Osteoblast (primary cell): ENCODE measurements around the gene ARHGEF17. TPM values are rescaled to one million over a fixed set of nuclear protein-coding genes. Genes with fewer than 3 reads are reported as not detected.
A peak's percentile ranks its signal among the peaks of the same experiment; 100 is the strongest.

ENCODE experiments used
- DNase-seq: peaks from one replicate; pipeline ENCODE4 v3.0.0; 2011; ENCODE audit warnings: low spot score, mixed read lengths; ENCODE audit not compliant: insufficient read length; ENCODE audit errors: missing footprints
- H2AFZ ChIP-seq: 2 replicates; pipeline ENCODE4 v1.6.0; 2011; ENCODE audit warnings: mild to moderate bottlenecking, low read length
- H3K27ac ChIP-seq: 2 replicates; pipeline ENCODE4 v1.5.1; 2011; ENCODE audit warnings: mild to moderate bottlenecking, low read depth, low read length, moderate library complexity
- H3K27me3 ChIP-seq: 2 replicates; pipeline ENCODE4 v1.6.0; 2012; ENCODE audit warnings: mild to moderate bottlenecking, control low read depth, inconsistent platforms, low read length, moderate library complexity; ENCODE audit not compliant: insufficient read depth
- H3K36me3 ChIP-seq: 2 replicates; pipeline ENCODE4 v1.5.1; 2011; ENCODE audit warnings: mild to moderate bottlenecking, low read length, control low read depth, moderate library complexity; ENCODE audit not compliant: insufficient read depth
- H3K4me1 ChIP-seq: 2 replicates; pipeline ENCODE4 v1.5.1; 2011; ENCODE audit warnings: mild to moderate bottlenecking, low read length, control low read depth, moderate library complexity; ENCODE audit not compliant: insufficient read depth
- H3K4me2 ChIP-seq: 2 replicates; pipeline ENCODE4 v1.6.0; 2011; ENCODE audit warnings: mild to moderate bottlenecking, low read length; ENCODE audit not compliant: insufficient read depth
- H3K4me3 ChIP-seq: fragments of 200-600 bp; sonication (generic); 3 replicates; pipeline ENCODE4 v1.5.1; 2012; ENCODE audit warnings: mild to moderate bottlenecking, low read length, inconsistent platforms; ENCODE audit not compliant: insufficient read depth
- H3K79me2 ChIP-seq: 2 replicates; pipeline ENCODE4 v1.6.0; 2012; ENCODE audit warnings: mild to moderate bottlenecking, low read length, control low read depth, inconsistent platforms; ENCODE audit not compliant: insufficient read depth
- H3K9me3 ChIP-seq: 2 replicates; pipeline ENCODE4 v1.5.1; 2011; ENCODE audit warnings: low read depth, low read length, control low read depth
- H4K20me1 ChIP-seq: 2 replicates; pipeline ENCODE4 v1.6.0; 2012; ENCODE audit warnings: mild to moderate bottlenecking, low read length, control low read depth; ENCODE audit not compliant: insufficient read depth
- total RNA-seq: library from RNA; depleted of rRNA; stranded (reverse); fragments of >200 nt; gene quantifications from 2 replicates; pipeline ENCODE4 v1.2.3, GENCODE V29; 2012
- TF ChIP-seq, protein P1 (sequence below): IDR thresholded peaks from 2 replicates; pipeline ENCODE4 v1.5.1; 2011; ENCODE audit warnings: mild to moderate bottlenecking, low read depth, low read length, moderate library complexity; ENCODE audit errors: extremely low read depth

The ARHGEF17 gene
- total RNA-seq, 1 donor: 67.0 TPM

DNA sequence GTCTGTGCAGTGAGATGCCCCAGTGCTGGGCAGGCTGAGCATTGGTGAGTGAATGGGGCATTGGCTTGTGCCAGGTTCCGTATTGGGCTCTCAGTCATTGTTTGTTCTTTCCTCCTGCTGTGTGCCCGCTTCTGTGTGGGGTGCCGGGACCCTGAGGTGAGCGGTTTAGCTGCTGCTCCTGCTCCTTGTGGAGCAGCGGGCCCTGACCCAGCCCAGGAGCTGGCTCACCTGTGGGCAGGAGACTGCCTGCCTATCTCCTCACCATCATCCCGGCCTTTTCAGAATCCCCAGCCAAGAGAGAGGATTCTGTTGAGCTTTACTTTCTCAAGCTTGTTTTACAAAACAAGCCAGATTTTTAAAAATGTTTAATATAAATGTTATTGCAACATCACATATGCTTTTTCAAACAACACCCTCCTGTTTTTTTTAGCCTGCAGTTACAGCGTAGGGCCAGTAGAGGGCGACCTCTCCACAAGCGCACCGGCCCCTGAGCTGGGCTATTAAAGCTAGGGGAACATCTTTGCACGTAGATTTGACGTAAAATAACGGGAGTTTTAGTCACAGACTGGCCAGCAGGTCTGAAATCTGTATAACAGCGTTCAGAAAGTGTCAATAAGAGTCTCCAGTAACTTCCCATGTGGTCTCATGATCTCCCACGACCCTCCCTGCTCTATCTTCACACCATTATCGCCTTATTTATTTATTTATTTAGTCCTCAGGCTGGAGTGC is 43.0 kb downstream of the ARHGEF17 start:
- Histone ChIP-seq H3K79me2 (peaks cover 88% of the 10 kb centered on the region), H3K36me3 (peaks cover 55% of the 10 kb centered on the region), H3K9me3 (no peaks in the 10 kb centered on the region), H3K4me1 (peaks cover 7% of the 10 kb centered on the region), H3K27ac (peak overlapping the region; percentile 52), H3K4me2 (no peak overlapping the region), H4K20me1 (peaks cover 77% of the 10 kb centered on the region), H3K4me3 (no peak overlapping the region), H3K27me3 (no peaks in the 10 kb centered on the region), H2AFZ (no peak overlapping the region)
- DNase-seq: peak; percentile 98
- TF ChIP-seq, protein P1, sequence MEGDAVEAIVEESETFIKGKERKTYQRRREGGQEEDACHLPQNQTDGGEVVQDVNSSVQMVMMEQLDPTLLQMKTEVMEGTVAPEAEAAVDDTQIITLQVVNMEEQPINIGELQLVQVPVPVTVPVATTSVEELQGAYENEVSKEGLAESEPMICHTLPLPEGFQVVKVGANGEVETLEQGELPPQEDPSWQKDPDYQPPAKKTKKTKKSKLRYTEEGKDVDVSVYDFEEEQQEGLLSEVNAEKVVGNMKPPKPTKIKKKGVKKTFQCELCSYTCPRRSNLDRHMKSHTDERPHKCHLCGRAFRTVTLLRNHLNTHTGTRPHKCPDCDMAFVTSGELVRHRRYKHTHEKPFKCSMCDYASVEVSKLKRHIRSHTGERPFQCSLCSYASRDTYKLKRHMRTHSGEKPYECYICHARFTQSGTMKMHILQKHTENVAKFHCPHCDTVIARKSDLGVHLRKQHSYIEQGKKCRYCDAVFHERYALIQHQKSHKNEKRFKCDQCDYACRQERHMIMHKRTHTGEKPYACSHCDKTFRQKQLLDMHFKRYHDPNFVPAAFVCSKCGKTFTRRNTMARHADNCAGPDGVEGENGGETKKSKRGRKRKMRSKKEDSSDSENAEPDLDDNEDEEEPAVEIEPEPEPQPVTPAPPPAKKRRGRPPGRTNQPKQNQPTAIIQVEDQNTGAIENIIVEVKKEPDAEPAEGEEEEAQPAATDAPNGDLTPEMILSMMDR: peak; percentile 100

DNA sequence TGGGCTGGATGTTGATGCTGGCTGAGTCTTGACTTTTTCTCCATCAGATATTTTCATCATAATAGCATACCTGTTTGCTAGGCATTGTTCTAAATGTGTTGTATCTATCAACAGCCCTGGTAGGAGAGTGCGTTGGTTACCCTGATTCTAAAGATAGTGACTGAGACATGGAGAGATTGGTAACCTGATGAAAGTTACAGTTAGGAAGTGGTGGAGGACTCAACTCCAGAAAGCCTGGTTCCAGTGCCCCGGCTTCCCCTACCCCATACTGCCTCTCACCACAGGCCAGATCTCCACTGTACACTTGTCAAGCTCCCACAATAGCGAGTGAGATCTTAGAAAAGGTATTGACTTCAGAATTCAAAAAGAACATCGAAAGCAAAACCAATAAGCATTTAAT is 45.3 kb downstream of the ARHGEF17 start:
- TF ChIP-seq, protein P1: no peak
- H4K20me1 ChIP-seq: peaks cover 56% of the 10 kb centered on the region

DNA sequence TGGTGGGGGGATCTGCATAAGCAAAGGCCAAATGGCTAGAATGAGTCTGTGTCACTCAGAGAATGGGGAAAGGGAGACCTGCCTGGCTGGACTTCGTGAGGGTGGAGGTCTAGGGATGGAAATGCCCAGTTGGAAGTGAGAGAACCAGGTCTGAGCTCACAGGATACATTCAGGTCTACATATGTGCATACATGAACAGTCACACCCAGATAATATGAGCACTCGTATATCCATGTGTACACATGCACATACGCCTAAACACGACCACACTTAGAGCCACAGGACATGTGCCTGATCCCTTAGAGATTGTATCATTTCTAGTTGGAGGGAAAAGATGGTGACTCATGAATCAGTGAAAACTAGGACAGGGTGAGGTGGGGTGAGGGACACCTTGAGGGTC is 47.0 kb downstream of the ARHGEF17 start:
- H3K36me3 ChIP-seq: peaks cover 63% of the 10 kb centered on the region
- H4K20me1 ChIP-seq: peaks cover 48% of the 10 kb centered on the region
- TF ChIP-seq, protein P1: no peak

More for the DNA sequence above, 45.3 kb downstream of the ARHGEF17 start:
- Histone ChIP-seq H3K4me3 (no peak overlapping the region), H3K4me2 (no peak overlapping the region), H3K27ac (no peak overlapping the region), H3K27me3 (no peaks in the 10 kb centered on the region), H3K36me3 (peaks cover 61% of the 10 kb centered on the region), H3K4me1 (peaks cover 19% of the 10 kb centered on the region), H3K9me3 (no peaks in the 10 kb centered on the region), H2AFZ (no peak overlapping the region), H3K79me2 (peaks cover 65% of the 10 kb centered on the region)
- no peak for DNase-seq

DNA sequence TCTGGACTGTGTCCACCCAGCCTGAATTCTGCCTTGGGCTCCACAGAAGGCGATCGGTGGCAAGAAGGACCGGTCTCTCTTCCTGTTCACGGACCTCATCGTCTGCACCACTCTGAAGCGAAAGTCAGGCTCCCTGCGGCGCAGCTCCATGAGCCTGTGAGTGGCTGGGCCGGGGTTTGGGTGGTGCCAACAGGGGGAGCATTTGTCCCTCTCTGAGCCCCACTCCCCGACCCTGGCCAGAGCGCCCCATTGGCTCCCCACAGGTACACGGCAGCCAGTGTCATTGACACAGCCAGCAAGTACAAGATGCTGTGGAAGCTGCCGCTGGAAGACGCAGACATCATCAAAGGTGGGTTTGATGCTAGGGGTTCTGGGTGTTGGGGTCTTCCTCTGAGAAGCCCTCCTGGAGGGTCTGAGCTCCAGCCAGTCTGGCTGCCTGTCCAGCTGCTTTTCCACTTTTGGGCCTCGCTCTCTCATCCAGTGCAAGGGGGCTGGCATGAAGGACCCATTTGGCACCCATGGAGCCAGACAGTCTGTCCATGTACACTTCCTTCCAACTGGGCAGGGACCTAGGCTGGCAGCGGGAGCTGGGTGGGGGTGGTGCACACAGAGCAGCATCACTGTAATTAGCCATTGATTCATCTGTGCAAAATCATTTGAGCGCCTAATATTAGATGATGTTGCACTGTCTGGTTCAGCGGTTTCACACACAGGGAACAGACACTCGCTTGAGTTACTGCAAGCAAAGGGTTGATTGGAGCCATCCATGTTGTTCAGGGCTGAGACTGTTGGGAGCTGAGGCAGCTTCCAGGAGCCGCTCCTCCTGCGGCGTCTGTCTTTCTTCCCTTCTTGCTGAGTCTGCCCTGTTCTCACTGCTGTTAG is 49.1 kb downstream of the ARHGEF17 start:
- DNase-seq: no peak
- Histone ChIP-seq H3K79me2 (peaks cover 37% of the 10 kb centered on the region), H3K27ac (peak overlapping the region; percentile 94), H2AFZ (no peak overlapping the region), H3K4me3 (no peak overlapping the region), H3K4me1 (peaks cover 28% of the 10 kb centered on the region), H3K36me3 (peaks cover 82% of the 10 kb centered on the region), H3K9me3 (no peaks in the 10 kb centered on the region), H3K27me3 (no peaks in the 10 kb centered on the region), H4K20me1 (peaks cover 28% of the 10 kb centered on the region), H3K4me2 (peak overlapping the region; percentile 30)
- TF ChIP-seq, protein P1: no peak

More for the DNA sequence above, 47.0 kb downstream of the ARHGEF17 start:
- Histone ChIP-seq H3K4me2 (no peak overlapping the region), H3K27me3 (no peaks in the 10 kb centered on the region), H2AFZ (no peak overlapping the region), H3K4me3 (no peak overlapping the region), H3K79me2 (peaks cover 53% of the 10 kb centered on the region), H3K27ac (no peak overlapping the region), H3K4me1 (peaks cover 35% of the 10 kb centered on the region), H3K9me3 (no peaks in the 10 kb centered on the region)
- DNase-seq: no peak
